ENCODE measurements around the gene TBC1D5.

The TBC1D5 gene

GRCh38 chr3:17133632-17134545, 608.5 kb downstream of the TBC1D5 start:
- no peak for ATAC-seq
- TF ChIP-seq PPARA (CRISPR knock-in tag; IDR thresholded peaks at IDR 0.05; ENCODE audit: borderline replicate concordance) (no peak), ZFP3 (CRISPR knock-in tag; IDR thresholded peaks at IDR 0.05) (no peak), RARB (CRISPR knock-in tag; IDR thresholded peaks at IDR 0.05) (no peak), ISL1 (CRISPR knock-in tag; IDR thresholded peaks at IDR 0.05) (no peak), BACH2 (CRISPR knock-in tag; IDR thresholded peaks at IDR 0.05; ENCODE audit: borderline replicate concordance) (no peak), TOX (CRISPR knock-in tag; IDR thresholded peaks at IDR 0.05; ENCODE audit: borderline replicate concordance) (no peak)

GRCh38 chr3:17132286-17133115, 609.9 kb downstream of the TBC1D5 start:
- no peak for ATAC-seq
- no peak for TF ChIP-seq ARNTL (CRISPR knock-in tag; IDR thresholded peaks at IDR 0.05; ENCODE audit: borderline replicate concordance, low read depth)
- no peak for TF ChIP-seq SNAI2 (CRISPR knock-in tag; IDR thresholded peaks at IDR 0.05)
- TF ChIP-seq ZNF565 (CRISPR knock-in tag; conservative IDR thresholded peaks at IDR 0.05; ENCODE audit: low read depth) = no peak
- TF ChIP-seq OSR1 (CRISPR knock-in tag; IDR thresholded peaks at IDR 0.05) = no peak
- no peak for TF ChIP-seq ZNF8 (CRISPR knock-in tag; IDR thresholded peaks at IDR 0.05)
- TF ChIP-seq POU6F1 (CRISPR knock-in tag; IDR thresholded peaks at IDR 0.05; ENCODE audit: borderline replicate concordance, low read depth) = no peak
- no peak for TF ChIP-seq ZFP3 (CRISPR knock-in tag; IDR thresholded peaks at IDR 0.05)
- TF ChIP-seq ZC3H10 (CRISPR knock-in tag; IDR thresholded peaks at IDR 0.05) = no peak

- no peak for ATAC-seq
- TF ChIP-seq POU6F1 (CRISPR knock-in tag; IDR thresholded peaks at IDR 0.05; ENCODE audit: borderline replicate concordance, low read depth) (no peak), GLIS3 (CRISPR knock-in tag; IDR thresholded peaks at IDR 0.05) (no peak), ZFP30 (CRISPR knock-in tag; IDR thresholded peaks at IDR 0.05) (no peak), ZC3H10 (CRISPR knock-in tag; IDR thresholded peaks at IDR 0.05) (no peak), PATZ1 (CRISPR knock-in tag; IDR thresholded peaks at IDR 0.05; ENCODE audit: borderline replicate concordance) (no peak), RARB (CRISPR knock-in tag; IDR thresholded peaks at IDR 0.05) (no peak), ESRRG (CRISPR knock-in tag; IDR thresholded peaks at IDR 0.05) (no peak), TOX (CRISPR knock-in tag; IDR thresholded peaks at IDR 0.05; ENCODE audit: borderline replicate concordance) (no peak), ARNTL (CRISPR knock-in tag; IDR thresholded peaks at IDR 0.05; ENCODE audit: borderline replicate concordance, low read depth) (no peak), ZFP3 (CRISPR knock-in tag; IDR thresholded peaks at IDR 0.05) (no peak), PPARA (CRISPR knock-in tag; IDR thresholded peaks at IDR 0.05; ENCODE audit: borderline replicate concordance) (no peak), BACH2 (CRISPR knock-in tag; IDR thresholded peaks at IDR 0.05; ENCODE audit: borderline replicate concordance) (no peak)
Measured at GRCh38 chr3:17130956-17131355, 611.5 kb downstream of the TBC1D5 start.

GRCh38 chr3:17129556-17129955, 612.9 kb downstream of the TBC1D5 start:
- no peak for ATAC-seq
- TF ChIP-seq ARNTL (CRISPR knock-in tag; IDR thresholded peaks at IDR 0.05; ENCODE audit: borderline replicate concordance, low read depth) (no peak), CSRNP3 (CRISPR knock-in tag; IDR thresholded peaks at IDR 0.05) (no peak), RARB (CRISPR knock-in tag; IDR thresholded peaks at IDR 0.05) (no peak), POU6F1 (CRISPR knock-in tag; IDR thresholded peaks at IDR 0.05; ENCODE audit: borderline replicate concordance, low read depth) (no peak), TCF4 (CRISPR knock-in tag; IDR thresholded peaks at IDR 0.05; ENCODE audit: borderline replicate concordance) (no peak), ZFP30 (CRISPR knock-in tag; IDR thresholded peaks at IDR 0.05) (no peak), ZNF8 (CRISPR knock-in tag; IDR thresholded peaks at IDR 0.05) (no peak), ZNF70 (CRISPR knock-in tag; IDR thresholded peaks at IDR 0.05) (no peak), GLIS3 (CRISPR knock-in tag; IDR thresholded peaks at IDR 0.05) (no peak), PATZ1 (CRISPR knock-in tag; IDR thresholded peaks at IDR 0.05; ENCODE audit: borderline replicate concordance) (no peak), ESRRG (CRISPR knock-in tag; IDR thresholded peaks at IDR 0.05) (no peak), PPARA (CRISPR knock-in tag; IDR thresholded peaks at IDR 0.05; ENCODE audit: borderline replicate concordance) (no peak), ZC3H10 (CRISPR knock-in tag; IDR thresholded peaks at IDR 0.05) (no peak), ISL1 (CRISPR knock-in tag; IDR thresholded peaks at IDR 0.05) (no peak), BACH2 (CRISPR knock-in tag; IDR thresholded peaks at IDR 0.05; ENCODE audit: borderline replicate concordance) (no peak), OSR1 (CRISPR knock-in tag; IDR thresholded peaks at IDR 0.05) (no peak), ZNF565 (CRISPR knock-in tag; conservative IDR thresholded peaks at IDR 0.05; ENCODE audit: low read depth) (no peak)

All from SK-N-SH treated with all-trans-retinoic acid at 6 μM for 48 hours (cell line).